ENCODE measurements around the gene RCCD1. TPM values are rescaled to one million over a fixed set of nuclear protein-coding genes. Genes with fewer than 3 reads are reported as not detected.
"Not testable (repeated sequence)": the region's sequence is repeated elsewhere in the genome, so short reads cannot be mapped to it uniquely, and the experiment has no call there.

Gene RCCD1
- total RNA-seq (10 to 100 TPM in 1 of 2 donors, 1 to 10 TPM in 1; 5.9 to 12.3 TPM), polyA plus RNA-seq (1 to 10 TPM; 3.9 to 8.2 TPM)
- long read RNA-seq, donor 1, partial matches to known transcripts, result 41 of 55 reads
- long read RNA-seq, donor 1, other reads (novel, unspliced or antisense), result 11 of 55 reads
- long read RNA-seq, donor 2, partial matches to known transcripts, result 19 of 26 reads
- long read RNA-seq, donor 2, other reads (novel, unspliced or antisense), result 4 of 26 reads

GRCh38 chr15:90954712-90955623 is at the start of gene RCCD1:
Gene RCCD1, plus strand, starts transcription at chr15:90954884. Its CDS starts 1,851 bp downstream, at chr15:90956735.
- H3K9me3 ChIP-seq (ENCODE audit: control insufficient read depth, low read length), result no peaks in the 10 kb centered on the region
- intact Hi-C loops (cut with DNase I), result loop anchor here (1.0 to 10.0 kb wide), 6 partner anchors 20 to 317 kb away; partner anchors contain the start of genes PRC1 (in 1 of the 2), UNC45A (in 1 of the 2) and VPS33B (in 1 of the 2)
- H3K27ac ChIP-seq (ENCODE audit: low read depth in 1 of 2, low read length in 2 of 2), result peak within 1 kb of the TSS in 1 of 2 donors; percentile 78
- ATAC-seq (ENCODE audit: low FRiP score), result peak; percentile 95
- 2 to 4% methylated on average over 66 to 69 of the region's 69 CpGs for WGBS, 2 donors
- peak; percentile 98 for DNase-seq
- H3K4me1 ChIP-seq (ENCODE audit: control insufficient read depth in 1 of 2, insufficient read depth in 2 of 2, low read length in 2 of 2), result no peaks in the 10 kb centered on the region
- peaks cover 5 to 6% of the 10 kb centered on the region in 2 donors for H3K36me3 ChIP-seq (ENCODE audit: control insufficient read depth in 1 of 2, insufficient read depth in 2 of 2, low read length in 1 of 2)
- H3K4me3 ChIP-seq (ENCODE audit: low read length in 2 of 2), result peak within 1 kb of the TSS; percentile 24 to 90
- no peaks in the 10 kb centered on the region for H3K27me3 ChIP-seq (ENCODE audit: control insufficient read depth in 1 of 2, insufficient read depth in 2 of 2, low read length in 1 of 2)

GRCh38 chr15:90905306-90906180 is 49.1 kb upstream of the RCCD1 start:
- Histone ChIP-seq H3K9me3 (ENCODE audit: control insufficient read depth, low read length) (no peaks in the 10 kb centered on the region), H3K27me3 (ENCODE audit: control insufficient read depth in 1 of 2, insufficient read depth in 2 of 2, low read length in 1 of 2) (no peaks in the 10 kb centered on the region), H3K4me1 (ENCODE audit: control insufficient read depth in 1 of 2, insufficient read depth in 2 of 2, low read length in 2 of 2) (no peaks in the 10 kb centered on the region), H3K4me3 (ENCODE audit: low read length in 2 of 2) (no peak overlapping the region), H3K27ac (ENCODE audit: low read depth in 1 of 2, low read length in 2 of 2) (no peak overlapping the region), H3K36me3 (ENCODE audit: control insufficient read depth in 1 of 2, insufficient read depth in 2 of 2, low read length in 1 of 2) (peaks cover 0 to 7% of the 10 kb centered on the region in 2 donors)
- DNase-seq (no peak), ATAC-seq (ENCODE audit: low FRiP score) (no peak)
- intact Hi-C loops (cut with DNase I), result no loop called here
- WGBS, 2 donors, result 95 to 96% methylated on average over 28 of the region's 28 CpGs

GRCh38 chr15:90906181-90906849 is 48.4 kb upstream of the RCCD1 start:
- DNase-seq, result no peak
- Histone ChIP-seq H3K4me1 (ENCODE audit: control insufficient read depth in 1 of 2, insufficient read depth in 2 of 2, low read length in 2 of 2) (no peaks in the 10 kb centered on the region), H3K27ac (ENCODE audit: low read depth in 1 of 2, low read length in 2 of 2) (no peak overlapping the region), H3K9me3 (ENCODE audit: control insufficient read depth, low read length) (no peaks in the 10 kb centered on the region), H3K27me3 (ENCODE audit: control insufficient read depth in 1 of 2, insufficient read depth in 2 of 2, low read length in 1 of 2) (no peaks in the 10 kb centered on the region), H3K36me3 (ENCODE audit: control insufficient read depth in 1 of 2, insufficient read depth in 2 of 2, low read length in 1 of 2) (peaks cover 4 to 10% of the 10 kb centered on the region in 2 donors), H3K4me3 (ENCODE audit: low read length in 2 of 2) (no peak overlapping the region)
- ATAC-seq (ENCODE audit: low FRiP score), result no peak
- WGBS, 2 donors, result 95 to 98% methylated on average over 11 of the region's 11 CpGs
- intact Hi-C loops (cut with DNase I), result no loop called here

- Histone ChIP-seq H3K4me1 (ENCODE audit: control insufficient read depth in 1 of 2, insufficient read depth in 2 of 2, low read length in 2 of 2) (no peaks in the 10 kb centered on the region), H3K9me3 (ENCODE audit: control insufficient read depth, low read length) (no peaks in the 10 kb centered on the region), H3K27ac (ENCODE audit: low read depth in 1 of 2, low read length in 2 of 2) (no peak overlapping the region), H3K4me3 (ENCODE audit: low read length in 2 of 2) (no peak overlapping the region), H3K36me3 (ENCODE audit: control insufficient read depth in 1 of 2, insufficient read depth in 2 of 2, low read length in 1 of 2) (peaks cover 6 to 15% of the 10 kb centered on the region in 2 donors), H3K27me3 (ENCODE audit: control insufficient read depth in 1 of 2, insufficient read depth in 2 of 2, low read length in 1 of 2) (no peaks in the 10 kb centered on the region)
- no peak for ATAC-seq (ENCODE audit: low FRiP score)
- 84 to 87% methylated on average over 15 of the region's 15 CpGs for WGBS, 2 donors
- intact Hi-C loops (cut with DNase I), result no loop called here
- no peak for DNase-seq
Observed at GRCh38 chr15:90907051-90907660, 47.5 kb upstream of the RCCD1 start.

- peaks cover 6 to 18% of the 10 kb centered on the region in 2 donors for H3K36me3 ChIP-seq (ENCODE audit: control insufficient read depth in 1 of 2, insufficient read depth in 2 of 2, low read length in 1 of 2)
- H3K27ac ChIP-seq (ENCODE audit: low read depth in 1 of 2, low read length in 2 of 2), result no peak overlapping the region
- no peak for ATAC-seq (ENCODE audit: low FRiP score)
- intact Hi-C loops (cut with DNase I), result no loop called here
- no peaks in the 10 kb centered on the region for H3K4me1 ChIP-seq (ENCODE audit: control insufficient read depth in 1 of 2, insufficient read depth in 2 of 2, low read length in 2 of 2)
- no peak overlapping the region for H3K4me3 ChIP-seq (ENCODE audit: low read length in 2 of 2)
- 84% methylated on average over 9 of the region's 9 CpGs for WGBS, 2 donors
- no peaks in the 10 kb centered on the region for H3K27me3 ChIP-seq (ENCODE audit: control insufficient read depth in 1 of 2, insufficient read depth in 2 of 2, low read length in 1 of 2)
- H3K9me3 ChIP-seq (ENCODE audit: control insufficient read depth, low read length), result no peaks in the 10 kb centered on the region
- DNase-seq, result peak in 1 of 2 donors; percentile 21
Observed at GRCh38 chr15:90907838-90908507, 46.7 kb upstream of the RCCD1 start.

GRCh38 chr15:90909449-90909848 is 45.2 kb upstream of the RCCD1 start:
- H3K9me3 ChIP-seq (ENCODE audit: control insufficient read depth, low read length); H3K4me3 ChIP-seq (ENCODE audit: low read length in 2 of 2); ATAC-seq (ENCODE audit: low FRiP score); H3K27me3 ChIP-seq (ENCODE audit: control insufficient read depth in 1 of 2, insufficient read depth in 2 of 2, low read length in 1 of 2); H3K4me1 ChIP-seq (ENCODE audit: control insufficient read depth in 1 of 2, insufficient read depth in 2 of 2, low read length in 2 of 2); H3K27ac ChIP-seq (ENCODE audit: low read depth in 1 of 2, low read length in 2 of 2); intact Hi-C loops (cut with DNase I): not testable (repeated sequence)
- WGBS, 2 donors, result 69 to 77% methylated on average over 11 of the region's 11 CpGs
- H3K36me3 ChIP-seq (ENCODE audit: control insufficient read depth in 1 of 2, insufficient read depth in 2 of 2, low read length in 1 of 2), result peaks cover 6 to 23% of the 10 kb centered on the region in 2 donors
- peak in 1 of 2 donors; percentile 35 for DNase-seq

- no peaks in the 10 kb centered on the region for H3K9me3 ChIP-seq (ENCODE audit: control insufficient read depth, low read length)
- no peaks in the 10 kb centered on the region for H3K27me3 ChIP-seq (ENCODE audit: control insufficient read depth in 1 of 2, insufficient read depth in 2 of 2, low read length in 1 of 2)
- peak in 1 of 2 donors; percentile 30 for DNase-seq
- no peak overlapping the region for H3K27ac ChIP-seq (ENCODE audit: low read depth in 1 of 2, low read length in 2 of 2)
- no peak overlapping the region for H3K4me3 ChIP-seq (ENCODE audit: low read length in 2 of 2)
- ATAC-seq (ENCODE audit: low FRiP score), result no peak
- peaks cover 6 to 23% of the 10 kb centered on the region in 2 donors for H3K36me3 ChIP-seq (ENCODE audit: control insufficient read depth in 1 of 2, insufficient read depth in 2 of 2, low read length in 1 of 2)
- no peaks in the 10 kb centered on the region for H3K4me1 ChIP-seq (ENCODE audit: control insufficient read depth in 1 of 2, insufficient read depth in 2 of 2, low read length in 2 of 2)
- intact Hi-C loops (cut with DNase I), result no loop called here
- WGBS, 2 donors, result 93 to 98% methylated on average over 8 of the region's 8 CpGs
Observed at GRCh38 chr15:90909976-90910375, 44.7 kb upstream of the RCCD1 start.

All from aorta (tissue), 5 donors.